Testis (tissue), 3 donors: ENCODE data around the gene CASP3. TPM values are rescaled to one million over a fixed set of nuclear protein-coding genes. Genes with fewer than 3 reads are reported as not detected.

Experiments used
- DNase-seq: peaks from one replicate; pipeline ENCODE4 v3.0.0-alpha.2; 2019
- H3K27ac ChIP-seq, 2 donors: fragments of 200-600 bp; sonication (generic); one replicate each; pipeline ENCODE4 v1.5.1; 2019
- H3K27me3 ChIP-seq: fragments of 200-600 bp; sonication (generic); one replicate; pipeline ENCODE4 v1.5.1; 2019
- H3K36me3 ChIP-seq: fragments of 200-600 bp; sonication (generic); one replicate; pipeline ENCODE4 v1.5.1; 2017; ENCODE audit warnings: low read depth; ENCODE audit errors: missing control alignments
- H3K4me1 ChIP-seq: fragments of 200-600 bp; sonication (generic); one replicate; pipeline ENCODE4 v1.5.1; 2019
- H3K4me3 ChIP-seq, 2 donors: fragments of 200-600 bp; sonication (generic); one replicate each; pipeline ENCODE4 v1.5.1; 2017 to 2019
- H3K9me3 ChIP-seq: fragments of 200-600 bp; sonication (generic); one replicate; pipeline ENCODE4 v1.5.1; 2017
- POLR2A ChIP-seq: fragments of 450-650 bp; IDR thresholded peaks from one replicate; pipeline ENCODE4 v1.6.1; 2017; ENCODE audit warnings: antibody characterized with exemption, mild to moderate bottlenecking, moderate library complexity
- WGBS, 2 donors: methylation state at CpG; one replicate each; pipeline ENCODE4 v1.1.5; 2018; 5-methylcytosine and 5-hydroxymethylcytosine counted together
- intact Hi-C: fragments of 100-400 bp; cut with DNase I; formaldehyde crosslinking; loops from one replicate; pipeline ENCODE4 v1.15.1; 2023; ENCODE audit warnings: low total_unique reads
- polyA plus RNA-seq: library from polyadenylated mRNA; stranded (reverse); fragments of 350-450 nt; fragmentation: Illumina TruSeq; extraction: RNeasy Lipid Tissue Mini Kit (QIAGEN cat#74804); gene quantifications from one replicate; pipeline ENCODE4 v1.2.3, GENCODE V29; 2014; ENCODE audit warnings: low read depth, low replicate concordance; ENCODE audit not compliant: insufficient read depth
- total RNA-seq, 2 donors: library from RNA; depleted of rRNA; stranded (reverse); fragments of >200 nt; gene quantifications; one replicate each; pipeline ENCODE4 v1.2.3, GENCODE V29; 2016
- TF ChIP-seq, protein P1 (sequence below), 3 experiments: fragments of 450-650 bp in 2 of 3; fragments of 200-600 bp in 1 of 3; sonication (generic) in 1 of 3; IDR thresholded peaks; one replicate each; pipeline ENCODE4 v1.5.1; 2016 to 2019; ENCODE audit warnings: antibody characterized with exemption in 3 of 3, mild to moderate bottlenecking in 2 of 3, moderate library complexity in 1 of 3

The CASP3 gene
- total and polyA plus RNA-seq, 3 donors from 2014 or later: 12.0 to 20.2 (median 12.3) TPM

GRCh38 chr4:184588893-184589292 is 60.4 kb downstream of the CASP3 start:
- DNase-seq: no peak
- Histone ChIP-seq H3K4me3 (no peak overlapping the region), H3K27ac (no peak overlapping the region), H3K9me3 (no peaks in the 10 kb centered on the region), H3K36me3 (no peaks in the 10 kb centered on the region), H3K4me1 (no peaks in the 10 kb centered on the region), H3K27me3 (no peaks in the 10 kb centered on the region)
- TF ChIP-seq, protein P1, sequence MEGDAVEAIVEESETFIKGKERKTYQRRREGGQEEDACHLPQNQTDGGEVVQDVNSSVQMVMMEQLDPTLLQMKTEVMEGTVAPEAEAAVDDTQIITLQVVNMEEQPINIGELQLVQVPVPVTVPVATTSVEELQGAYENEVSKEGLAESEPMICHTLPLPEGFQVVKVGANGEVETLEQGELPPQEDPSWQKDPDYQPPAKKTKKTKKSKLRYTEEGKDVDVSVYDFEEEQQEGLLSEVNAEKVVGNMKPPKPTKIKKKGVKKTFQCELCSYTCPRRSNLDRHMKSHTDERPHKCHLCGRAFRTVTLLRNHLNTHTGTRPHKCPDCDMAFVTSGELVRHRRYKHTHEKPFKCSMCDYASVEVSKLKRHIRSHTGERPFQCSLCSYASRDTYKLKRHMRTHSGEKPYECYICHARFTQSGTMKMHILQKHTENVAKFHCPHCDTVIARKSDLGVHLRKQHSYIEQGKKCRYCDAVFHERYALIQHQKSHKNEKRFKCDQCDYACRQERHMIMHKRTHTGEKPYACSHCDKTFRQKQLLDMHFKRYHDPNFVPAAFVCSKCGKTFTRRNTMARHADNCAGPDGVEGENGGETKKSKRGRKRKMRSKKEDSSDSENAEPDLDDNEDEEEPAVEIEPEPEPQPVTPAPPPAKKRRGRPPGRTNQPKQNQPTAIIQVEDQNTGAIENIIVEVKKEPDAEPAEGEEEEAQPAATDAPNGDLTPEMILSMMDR (IDR thresholded peaks at IDR 0.05): no peak
- 86 to 87% methylated on average over 8 of the region's 8 CpGs for WGBS, 2 donors
- intact Hi-C loops: no loop called here

DNA sequence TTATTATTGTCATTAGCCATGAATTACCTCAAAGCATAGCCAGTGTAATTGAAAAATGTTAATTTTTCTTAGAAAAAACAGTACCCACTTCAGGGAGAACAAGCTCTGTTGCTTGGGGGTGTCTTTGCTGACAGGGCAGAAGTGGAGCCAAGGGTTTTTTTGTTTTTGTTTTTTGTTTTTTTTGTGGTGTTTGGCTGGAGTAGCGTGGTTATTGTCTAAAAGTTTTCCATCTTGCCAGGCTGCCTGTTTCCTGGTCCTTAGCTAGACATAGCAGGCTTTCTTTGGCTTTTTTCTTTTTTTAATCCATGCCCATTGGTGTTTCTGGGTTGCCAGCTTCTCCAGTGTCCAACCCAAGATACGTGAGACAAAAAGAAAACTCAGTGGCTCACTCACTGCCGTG is 61.5 kb downstream of the CASP3 start:
- Histone ChIP-seq H3K4me1 (no peaks in the 10 kb centered on the region), H3K9me3 (no peaks in the 10 kb centered on the region), H3K36me3 (no peaks in the 10 kb centered on the region), H3K27me3 (no peaks in the 10 kb centered on the region), H3K27ac (no peak overlapping the region), H3K4me3 (no peak overlapping the region)
- intact Hi-C loops: no loop called here
- 66 to 84% methylated on average over 3 of the region's 3 CpGs for WGBS, 2 donors
- TF ChIP-seq POLR2A: no peak
- TF ChIP-seq, protein P1 (IDR thresholded peaks at IDR 0.05): no peak
- DNase-seq: no peak

GRCh38 chr4:184587221-184587620 is 62.0 kb downstream of the CASP3 start:
- Histone ChIP-seq H3K4me3 (no peak overlapping the region), H3K27me3 (no peaks in the 10 kb centered on the region), H3K36me3 (no peaks in the 10 kb centered on the region), H3K9me3 (no peaks in the 10 kb centered on the region), H3K4me1 (no peaks in the 10 kb centered on the region), H3K27ac (no peak overlapping the region)
- intact Hi-C loops: no loop called here
- no peak for DNase-seq
- 86 to 93% methylated on average over 5 of the region's 5 CpGs for WGBS, 2 donors
- TF ChIP-seq, protein P1 (IDR thresholded peaks at IDR 0.05): no peak
- TF ChIP-seq POLR2A: no peak

- H3K27ac ChIP-seq: no peak overlapping the region
- intact Hi-C loops: no loop called here
Observed at GRCh38 chr4:184583738-184584502, 65.3 kb downstream of the CASP3 start.

More at GRCh38 chr4:184583738-184584502, 65.3 kb downstream of the CASP3 start:
- no peaks in the 10 kb centered on the region for H3K36me3 ChIP-seq
- 78 to 83% methylated on average over 9 of the region's 9 CpGs for WGBS, 2 donors
- H3K4me3 ChIP-seq: no peak overlapping the region
- DNase-seq: no peak
- H3K9me3 ChIP-seq: no peaks in the 10 kb centered on the region
- no peaks in the 10 kb centered on the region for H3K27me3 ChIP-seq
- H3K4me1 ChIP-seq: no peaks in the 10 kb centered on the region
- TF ChIP-seq, protein P1 (IDR thresholded peaks at IDR 0.05): no peak
- no peak for TF ChIP-seq POLR2A

Other genes starting within 250 kb of the CASP3 start
- 10 to 100 TPM; 16.1 to 22.3 TPM for gene IRF2, start 174.9 kb downstream of the CASP3 start, total RNA-seq
- 13.0 TPM for gene IRF2, start 174.9 kb downstream of the CASP3 start, polyA plus RNA-seq
- 10 to 100 TPM; 17.6 to 18.8 TPM for gene PRIMPOL, start 291 bp upstream of the CASP3 start, total RNA-seq
- gene PRIMPOL, start 291 bp upstream of the CASP3 start, polyA plus RNA-seq: 16.3 TPM
- gene CENPU, start 84.6 kb upstream of the CASP3 start, total RNA-seq: 100 to 1,000 TPM in 1 of 2 donors, 10 to 100 TPM in 1; 57.2 to 117 TPM
- gene CENPU, start 84.6 kb upstream of the CASP3 start, polyA plus RNA-seq: 132 TPM
- 10 to 100 TPM; 31.6 to 59.8 TPM for gene ACSL1, start 176.5 kb upstream of the CASP3 start, total RNA-seq
- gene ACSL1, start 176.5 kb upstream of the CASP3 start, polyA plus RNA-seq: 81.8 TPM